Smooth muscle cell (in vitro differentiated cells): ENCODE results near the gene KRT82. TPM values are rescaled to one million over a fixed set of nuclear protein-coding genes. Genes with fewer than 3 reads are reported as not detected.
A peak's percentile ranks its signal among the peaks of the same experiment; 100 is the strongest.

Experiments used
- DNase-seq: peaks from one replicate; lab custom pipeline; 2025; ENCODE audit not compliant: unreplicated experiment; lab: John Stamatoyannopoulos, UW
- H2AFZ ChIP-seq: fragments of 200-600 bp; sonication (generic); 2 replicates; pipeline ENCODE4 v1.6.0; 2016; ENCODE audit warnings: antibody characterized with exemption, low read depth, mild to moderate bottlenecking
- H3F3A ChIP-seq: fragments of 200-600 bp; sonication (generic); 2 replicates; pipeline ENCODE4 v1.6.0; 2017; ENCODE audit warnings: antibody characterized with exemption, low read depth
- H3K27ac ChIP-seq: fragments of 200-600 bp; sonication (generic); 2 replicates; pipeline ENCODE4 v1.5.1; 2016; ENCODE audit warnings: low read depth, mild to moderate bottlenecking
- H3K27me3 ChIP-seq: fragments of 200-600 bp; sonication (generic); 2 replicates; pipeline ENCODE4 v1.6.1; 2016; ENCODE audit warnings: low read depth, mild to moderate bottlenecking
- H3K36me3 ChIP-seq: fragments of 200-600 bp; sonication (generic); 2 replicates; pipeline ENCODE4 v1.5.1; 2016; ENCODE audit warnings: low read depth
- H3K4me1 ChIP-seq: fragments of 200-600 bp; sonication (generic); 2 replicates; pipeline ENCODE4 v1.5.1; 2016; ENCODE audit warnings: low read depth
- H3K4me2 ChIP-seq: fragments of 200-600 bp; sonication (generic); 2 replicates; pipeline ENCODE4 v1.6.0; 2016; ENCODE audit warnings: mild to moderate bottlenecking
- H3K4me3 ChIP-seq: fragments of 200-600 bp; sonication (generic); 2 replicates; pipeline ENCODE4 v1.5.1; 2016; ENCODE audit warnings: mild to moderate bottlenecking
- H3K79me2 ChIP-seq: fragments of 200-600 bp; sonication (generic); 2 replicates; pipeline ENCODE4 v1.6.0; 2016; ENCODE audit warnings: low read depth, mild to moderate bottlenecking
- H3K9ac ChIP-seq: fragments of 200-600 bp; sonication (generic); 2 replicates; pipeline ENCODE4 v1.6.0; 2016; ENCODE audit warnings: low read depth
- H3K9me3 ChIP-seq: fragments of 200-600 bp; sonication (generic); replicated peaks from 2 replicates; pipeline ENCODE4 v1.5.1; 2016; ENCODE audit warnings: low read depth
- H4K20me1 ChIP-seq: fragments of 200-600 bp; sonication (generic); 2 replicates; pipeline ENCODE4 v1.6.0; 2016; ENCODE audit warnings: low read depth
- WGBS: methylation state at CpG from one replicate; pipeline ENCODE4 v1.1.7; 2016; ENCODE audit warnings: low lambda C conversion rate; 5-methylcytosine and 5-hydroxymethylcytosine counted together
- polyA plus RNA-seq: library from polyadenylated mRNA; unstranded; fragments of >200 nt; fragmentation: Nextera tagmentation; extraction: Ambion mirVana; gene quantifications from 2 replicates; pipeline ENCODE4 v1.2.1, GENCODE V29; 2016
- total RNA-seq: library from RNA; depleted of rRNA; stranded (reverse); fragments of >200 nt; gene quantifications from 2 replicates; pipeline ENCODE4 v1.2.3, GENCODE V29; 2014
- TF ChIP-seq, protein P1 (sequence below): fragments of 200-600 bp; sonication (generic); IDR thresholded peaks from 2 replicates; pipeline ENCODE4 v1.5.1; 2017; ENCODE audit warnings: borderline replicate concordance, mild to moderate bottlenecking, antibody characterized with exemption; ENCODE audit not compliant: insufficient read depth, poor library complexity, severe bottlenecking

Gene KRT82
- total and polyA plus RNA-seq, 2 experiments from 2014 or later = 0.23 TPM; not detected in 1

DNA sequence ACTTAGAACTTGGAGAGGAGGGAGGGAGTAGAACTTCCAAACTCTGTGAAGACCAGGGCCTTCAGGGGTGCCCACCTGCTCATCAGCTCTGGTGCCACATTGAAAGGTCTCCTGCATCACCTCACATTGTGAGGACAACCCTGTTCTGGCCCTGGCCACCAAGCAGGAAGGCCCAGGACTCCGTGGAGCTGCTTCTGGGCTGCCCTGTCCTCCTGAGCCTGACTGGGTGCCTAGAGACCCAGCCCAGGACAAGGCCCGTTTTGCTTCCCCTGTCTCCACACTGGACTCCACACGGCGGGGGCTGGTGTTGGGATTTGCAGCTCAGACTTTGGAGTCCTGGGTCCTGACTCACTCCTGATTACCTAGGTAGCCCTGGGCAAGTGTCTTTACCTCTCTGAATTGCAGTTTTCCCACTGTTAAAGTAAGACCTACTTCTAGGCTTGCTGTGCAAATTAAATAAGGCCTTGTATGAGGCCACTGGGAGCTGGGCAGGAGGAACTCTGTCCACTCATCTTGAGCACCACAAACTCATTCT is 12.5 kb upstream of the KRT82 start:
- Histone ChIP-seq H3K27me3 (no peaks in the 10 kb centered on the region), H3K36me3 (no peaks in the 10 kb centered on the region), H3K79me2 (no peaks in the 10 kb centered on the region), H3F3A (peaks cover 4% of the 10 kb centered on the region), H3K4me3 (no peak overlapping the region), H2AFZ (no peak overlapping the region), H3K27ac (peak overlapping the region; percentile 22), H3K4me2 (no peak overlapping the region), H3K9ac (no peak overlapping the region), H3K9me3 (no peaks in the 10 kb centered on the region), H3K4me1 (peaks cover 7% of the 10 kb centered on the region), H4K20me1 (no peaks in the 10 kb centered on the region)
- WGBS = 75% methylated on average over 4 of the region's 4 CpGs
- TF ChIP-seq, protein P1, sequence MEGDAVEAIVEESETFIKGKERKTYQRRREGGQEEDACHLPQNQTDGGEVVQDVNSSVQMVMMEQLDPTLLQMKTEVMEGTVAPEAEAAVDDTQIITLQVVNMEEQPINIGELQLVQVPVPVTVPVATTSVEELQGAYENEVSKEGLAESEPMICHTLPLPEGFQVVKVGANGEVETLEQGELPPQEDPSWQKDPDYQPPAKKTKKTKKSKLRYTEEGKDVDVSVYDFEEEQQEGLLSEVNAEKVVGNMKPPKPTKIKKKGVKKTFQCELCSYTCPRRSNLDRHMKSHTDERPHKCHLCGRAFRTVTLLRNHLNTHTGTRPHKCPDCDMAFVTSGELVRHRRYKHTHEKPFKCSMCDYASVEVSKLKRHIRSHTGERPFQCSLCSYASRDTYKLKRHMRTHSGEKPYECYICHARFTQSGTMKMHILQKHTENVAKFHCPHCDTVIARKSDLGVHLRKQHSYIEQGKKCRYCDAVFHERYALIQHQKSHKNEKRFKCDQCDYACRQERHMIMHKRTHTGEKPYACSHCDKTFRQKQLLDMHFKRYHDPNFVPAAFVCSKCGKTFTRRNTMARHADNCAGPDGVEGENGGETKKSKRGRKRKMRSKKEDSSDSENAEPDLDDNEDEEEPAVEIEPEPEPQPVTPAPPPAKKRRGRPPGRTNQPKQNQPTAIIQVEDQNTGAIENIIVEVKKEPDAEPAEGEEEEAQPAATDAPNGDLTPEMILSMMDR = no peak
- DNase-seq = no peak

DNA sequence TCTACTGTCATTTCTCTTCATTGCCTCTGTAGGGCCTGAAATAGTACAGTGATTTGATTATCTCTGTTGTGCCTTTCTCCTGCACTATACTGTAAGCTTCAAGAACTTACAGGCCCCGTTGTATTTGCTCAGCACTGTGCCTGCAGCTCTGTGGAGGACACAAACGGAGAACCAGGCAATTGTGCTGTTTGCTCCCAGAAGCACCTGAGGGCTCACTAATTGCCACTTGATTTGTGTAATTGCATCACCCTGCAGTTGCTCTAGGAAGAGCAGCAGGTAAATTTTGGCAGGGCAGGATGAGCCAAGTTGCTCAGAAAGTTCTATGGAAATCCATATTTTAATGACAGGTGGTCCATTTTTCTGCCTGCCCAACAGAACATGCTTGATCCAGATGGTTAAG is 11.6 kb upstream of the KRT82 start:
- Histone ChIP-seq H3F3A (no peaks in the 10 kb centered on the region), H3K4me3 (no peak overlapping the region), H3K9ac (no peak overlapping the region), H3K27me3 (no peaks in the 10 kb centered on the region), H3K4me1 (no peaks in the 10 kb centered on the region), H3K9me3 (no peaks in the 10 kb centered on the region), H3K27ac (no peak overlapping the region), H4K20me1 (no peaks in the 10 kb centered on the region), H3K4me2 (no peak overlapping the region), H3K36me3 (no peaks in the 10 kb centered on the region), H2AFZ (no peak overlapping the region), H3K79me2 (no peaks in the 10 kb centered on the region)
- TF ChIP-seq, protein P1 = no peak
- WGBS = 71% methylated on average over 2 of the region's 2 CpGs
- no peak for DNase-seq

- H3K27me3 ChIP-seq = no peaks in the 10 kb centered on the region
- H3K4me2 ChIP-seq = no peak overlapping the region
- H3K27ac ChIP-seq = no peak overlapping the region
- no peaks in the 10 kb centered on the region for H3K79me2 ChIP-seq
- no peaks in the 10 kb centered on the region for H3K36me3 ChIP-seq
- DNase-seq = no peak
- WGBS = 97% methylated on average over 1 of the region's 1 CpG
- no peaks in the 10 kb centered on the region for H3F3A ChIP-seq
- no peak overlapping the region for H3K9ac ChIP-seq
- H4K20me1 ChIP-seq = no peaks in the 10 kb centered on the region
- H3K4me3 ChIP-seq = no peak overlapping the region
- TF ChIP-seq, protein P1 = no peak
- H3K9me3 ChIP-seq = no peaks in the 10 kb centered on the region
- H3K4me1 ChIP-seq = no peaks in the 10 kb centered on the region
- no peak overlapping the region for H2AFZ ChIP-seq
Measured at GRCh38 chr12:52416795-52417194, 10.7 kb upstream of the KRT82 start.
